K562 (cell line): ENCODE measurements around the gene ITGA6. TPM values are rescaled to one million over a fixed set of nuclear protein-coding genes. Genes with fewer than 3 reads are reported as not detected.
A peak's percentile ranks its signal among the peaks of the same experiment; 100 is the strongest.

Experiments used
- ADNP ChIP-seq: fragments of 200-800 bp; sonication (Bioruptor generic); IDR thresholded peaks from 2 replicates; pipeline ENCODE4 v1.6.1; 2016; ENCODE audit warnings: missing genetic modification characterization, missing compliant biosample characterization
- BCOR ChIP-seq: fragments of 450-650 bp; IDR thresholded peaks from 2 replicates; pipeline ENCODE4 v1.6.1; 2016
- CREB3L1 ChIP-seq: fragments of 450-650 bp; IDR thresholded peaks from 2 replicates; pipeline ENCODE4 v1.6.1; 2014; ENCODE audit warnings: low read depth, mild to moderate bottlenecking, moderate library complexity, borderline replicate concordance
- DEAF1 ChIP-seq: fragments of 450-650 bp; formaldehyde crosslinking; IDR thresholded peaks from 2 replicates; pipeline ENCODE4 v1.4.0; 2020; ENCODE audit warnings: mild to moderate bottlenecking, moderate library complexity
- GATA2 ChIP-seq: sonication (generic); formaldehyde crosslinking; IDR thresholded peaks from 2 replicates; pipeline ENCODE4 v1.4.0; 2020; ENCODE audit warnings: mild to moderate bottlenecking, missing genetic modification reagents
- PRDM10 ChIP-seq: fragments of 450-650 bp; IDR thresholded peaks from 2 replicates; pipeline ENCODE4 v1.6.1; 2018; ENCODE audit not compliant: partially characterized antibody
- SAP30 ChIP-seq: fragments of 200-600 bp; sonication (generic); IDR thresholded peaks from 2 replicates; pipeline ENCODE4 v1.6.1; 2012; ENCODE audit warnings: borderline replicate concordance, low read depth, mild to moderate bottlenecking, moderate library complexity, low read length, control low read depth, inconsistent platforms; ENCODE audit not compliant: insufficient read depth, poor library complexity, severe bottlenecking
- USF1 ChIP-seq: sonication (generic); formaldehyde crosslinking; IDR thresholded peaks from 2 replicates; pipeline ENCODE4 v1.9.0; 2022; ENCODE audit warnings: mild to moderate bottlenecking, missing genetic modification reagents
- YY1 ChIP-seq, 3 experiments: IDR thresholded peaks; 2 replicates each; pipeline ENCODE4 v1.6.1; 2011; ENCODE audit warnings: low read length in 2 of 3, mild to moderate bottlenecking in 2 of 3, moderate library complexity in 2 of 3, borderline replicate concordance in 1 of 3, control low read depth in 1 of 3, low read depth in 1 of 3; ENCODE audit not compliant: insufficient read depth in 3 of 3, insufficient replicate concordance in 2 of 3, control insufficient read depth in 1 of 3, insufficient read length in 1 of 3; ENCODE audit errors: extremely low read depth in 1 of 3
- ZBTB2 ChIP-seq: fragments of 450-650 bp; IDR thresholded peaks from 2 replicates; pipeline ENCODE4 v1.6.1; 2016; ENCODE audit warnings: antibody characterized with exemption
- ZFX ChIP-seq: sonication (generic); formaldehyde crosslinking; IDR thresholded peaks from 2 replicates; pipeline ENCODE4 v1.8.0; 2022; ENCODE audit warnings: mild to moderate bottlenecking, missing genetic modification reagents, moderate library complexity
- ZNF134 ChIP-seq: fragments of 250-450 bp; sonication (Bioruptor Pico); conservative IDR thresholded peaks from 2 replicates; pipeline ENCODE4 v1.4.0; 2020
- polyA plus RNA-seq, 8 experiments: library from polyadenylated mRNA; depleted of rRNA in 4 of 8; stranded (reverse) in 5 of 8; unstranded in 3 of 8; fragments of >200 nt; fragmentation: Nextera tagmentation in 2 of 8; fragmentation: Illumina TruSeq in 1 of 8; extraction: Ambion mirVana in 2 of 8; extraction: Trizol in 1 of 8; gene quantifications; 2 replicates each; pipeline versions ENCODE4 v1.2.1 to v1.2.3, GENCODE V29; 2011 to 2014; ENCODE audit warnings: inconsistent platforms in 1 of 8, missing spikeins in 1 of 8
- total RNA-seq, 7 experiments: library from RNA; depleted of rRNA in 6 of 7; stranded (reverse); fragments of >200 nt in 6 of 7; fragmentation: Illumina TruSeq in 2 of 7; extraction: Trizol in 2 of 7; gene quantifications; 2 replicates each; pipeline versions ENCODE4 v1.2.1 to v1.2.3, GENCODE V29; 2011 to 2021; ENCODE audit warnings: low replicate concordance in 1 of 7

Gene ITGA6
- total and polyA plus RNA-seq, 9 of the 15 experiments (the other 6 are each of a cell fraction or from before 2014, with no cell fraction given): 0.01 to 0.29 (median 0.05) TPM; not detected in 5

- TF ChIP-seq BCOR: 0 out of 2 replicates have a peak, but pooled peaks have one; percentile 40
- no peak for TF ChIP-seq YY1 (IDR thresholded peaks at IDR 0.05; ENCODE audit: borderline replicate concordance in 1 of 3, control insufficient read depth in 1 of 3, extremely low read depth in 1 of 3, insufficient read depth in 3 of 3, insufficient read length in 1 of 3, insufficient replicate concordance in 2 of 3, low read depth in 1 of 3, low read length in 2 of 3)
- peak; percentile 29; the same call in 1 of the 2 replicates for TF ChIP-seq CREB3L1
- no peak for TF ChIP-seq ADNP (tag)
- TF ChIP-seq GATA2 (CRISPR knock-in tag): 0 out of 2 replicates have a peak, but pooled peaks have one; percentile 30
- peak; percentile 24 for TF ChIP-seq PRDM10
- peak; percentile 79 for TF ChIP-seq DEAF1
- no peak for TF ChIP-seq USF1
- TF ChIP-seq SAP30: no peak
- TF ChIP-seq ZNF134: no peak
- TF ChIP-seq ZBTB2: no peak
- TF ChIP-seq ZFX (CRISPR knock-in tag): no peak
These were observed 38.3 kb downstream of the ITGA6 start (continued) for GRCh38 chr2:172465417-172466334.
